ENCODE measurements around the gene LGR5.
"Not testable (repeated sequence)": the region's sequence is repeated elsewhere in the genome, so short reads cannot be mapped to it uniquely, and the experiment has no call there.

The LGR5 gene

GRCh38 chr12:71555789-71556188 lies 116.2 kb downstream of the LGR5 start:
- not testable (repeated sequence) for DNase-seq

- no peak for DNase-seq
These were observed 116.8 kb downstream of the LGR5 start for GRCh38 chr12:71556448-71556847.

- peak in 1 of 2 experiments; percentile 5 for DNase-seq
These were observed 117.3 kb downstream of the LGR5 start for GRCh38 chr12:71556875-71557274.

GRCh38 chr12:71558445-71558844 lies 118.8 kb downstream of the LGR5 start:
- no peak for DNase-seq

GRCh38 chr12:71562676-71563595 lies 123.3 kb downstream of the LGR5 start:
- peak in 1 of 2 experiments; percentile 26 for DNase-seq

GRCh38 chr12:71565535-71565934 lies 125.9 kb downstream of the LGR5 start:
- DNase-seq, result no peak

- no peak for DNase-seq
These were observed 127.1 kb downstream of the LGR5 start for GRCh38 chr12:71566655-71567054.

- DNase-seq, result no peak
These were observed 127.9 kb downstream of the LGR5 start for GRCh38 chr12:71567537-71567936.

- DNase-seq, result not testable (repeated sequence)
These were observed 130.3 kb downstream of the LGR5 start for GRCh38 chr12:71569885-71570284.

GRCh38 chr12:71576496-71576895 lies 136.9 kb downstream of the LGR5 start:
- DNase-seq, result peak in 1 of 2 experiments; percentile 71

GRCh38 chr12:71578694-71579258 lies 139.2 kb downstream of the LGR5 start:
- DNase-seq, result no peak

- no peak for DNase-seq
These were observed 141.6 kb downstream of the LGR5 start for GRCh38 chr12:71581206-71581605.

GRCh38 chr12:71582925-71583324 lies 143.3 kb downstream of the LGR5 start:
- DNase-seq, result no peak

GRCh38 chr12:71584356-71584755 lies 144.8 kb downstream of the LGR5 start:
- DNase-seq, result no peak

- no peak for DNase-seq
These were observed 145.6 kb downstream of the LGR5 start for GRCh38 chr12:71585218-71585617.

GRCh38 chr12:71587012-71587411 lies 147.4 kb downstream of the LGR5 start:
- no peak for DNase-seq

- DNase-seq, result no peak
These were observed 149.9 kb downstream of the LGR5 start for GRCh38 chr12:71589478-71589881.

GRCh38 chr12:71591601-71592000 lies 152.0 kb downstream of the LGR5 start:
- DNase-seq, result no peak

GRCh38 chr12:71592841-71593240 lies 153.2 kb downstream of the LGR5 start:
- no peak for DNase-seq

GRCh38 chr12:71594214-71594948 lies 154.8 kb downstream of the LGR5 start:
- DNase-seq, result peak in 1 of 2 experiments; percentile 72

- DNase-seq, result no peak
These were observed 159.6 kb downstream of the LGR5 start for GRCh38 chr12:71599210-71599609.

- no peak for DNase-seq
These were observed 161.9 kb downstream of the LGR5 start for GRCh38 chr12:71601546-71601945.

GRCh38 chr12:71602761-71603577 lies 163.4 kb downstream of the LGR5 start:
- DNase-seq, result no peak

All from NCI-H446 (cell line).